Neural cell (in vitro differentiated cells): Measurements from ENCODE around the gene PRKG1. TPM values are rescaled to one million over a fixed set of nuclear protein-coding genes. Genes with fewer than 3 reads are reported as not detected.

ENCODE experiments used
- H2AFZ ChIP-seq: fragments of 200-600, 300-800 bp; sonication (generic), shearing (Covaris generic); 2 replicates; pipeline ENCODE4 v1.6.0; 2014; ENCODE audit warnings: low read depth, mild to moderate bottlenecking, antibody characterized with exemption, low read length, moderate library complexity
- H3F3A ChIP-seq: fragments of 200-600 bp; shearing (Covaris generic); 2 replicates; pipeline ENCODE4 v1.6.1; 2016; ENCODE audit warnings: mild to moderate bottlenecking, moderate library complexity, mixed read lengths, antibody characterized with exemption, low read length; ENCODE audit not compliant: insufficient read depth, poor library complexity, severe bottlenecking
- H3K27ac ChIP-seq: fragments of 200-600, 300-800 bp; sonication (generic), shearing (Covaris generic); 2 replicates; pipeline ENCODE4 v1.5.1; 2014; ENCODE audit warnings: mild to moderate bottlenecking, low read length, moderate library complexity
- H3K27me3 ChIP-seq: fragments of 300-800, 200-600 bp; sonication (generic), shearing (Covaris generic); 2 replicates; pipeline ENCODE4 v1.6.0; 2014; ENCODE audit warnings: mild to moderate bottlenecking, low read depth, low read length, moderate library complexity; ENCODE audit not compliant: insufficient read depth
- H3K36me3 ChIP-seq: fragments of 300-800, 200-600 bp; sonication (generic), shearing (Covaris generic); 2 replicates; pipeline ENCODE4 v1.5.1; 2014; ENCODE audit warnings: mild to moderate bottlenecking, antibody characterized with exemption, low read length, moderate library complexity; ENCODE audit not compliant: insufficient read depth
- H3K4me2 ChIP-seq: fragments of 300-800, 200-600 bp; sonication (generic), shearing (Covaris generic); 2 replicates; pipeline ENCODE4 v1.6.0; 2014; ENCODE audit warnings: mild to moderate bottlenecking, low read length
- H3K4me3 ChIP-seq: fragments of 300-800, 200-600 bp; sonication (generic), shearing (Covaris generic); 2 replicates; pipeline ENCODE4 v1.5.1; 2014; ENCODE audit warnings: mild to moderate bottlenecking, low read length, moderate library complexity
- H3K79me2 ChIP-seq: fragments of 200-600 bp; shearing (Covaris generic); replicated peaks from 2 replicates; pipeline ENCODE4 v1.6.0; 2014; ENCODE audit warnings: mild to moderate bottlenecking, low read length, moderate library complexity; ENCODE audit not compliant: insufficient read depth
- H3K9ac ChIP-seq: fragments of 300-800, 200-600 bp; sonication (generic), shearing (Covaris generic); 2 replicates; pipeline ENCODE4 v1.6.1; 2016; ENCODE audit warnings: mild to moderate bottlenecking, low read length, mixed read lengths
- H3K9me2 ChIP-seq: fragments of 200-600 bp; shearing (Covaris generic); 2 replicates; pipeline ENCODE4 v1.6.1; 2016; ENCODE audit warnings: mild to moderate bottlenecking, low read length, mixed read lengths; ENCODE audit not compliant: insufficient read depth
- H3K9me3 ChIP-seq: fragments of 200-600, 300-800 bp; sonication (generic), shearing (Covaris generic); 2 replicates; pipeline ENCODE4 v1.6.1; 2016; ENCODE audit warnings: mild to moderate bottlenecking, mixed run types, low read length, moderate library complexity, mixed read lengths
- H4K20me1 ChIP-seq: fragments of 200-600 bp; shearing (Covaris generic); 2 replicates; pipeline ENCODE4 v1.6.1; 2016; ENCODE audit warnings: mild to moderate bottlenecking, mixed run types; ENCODE audit not compliant: insufficient read depth
- CTCF ChIP-seq: fragments of 450-650 bp; IDR thresholded peaks from 2 replicates; pipeline ENCODE4 v1.5.1; 2014; ENCODE audit warnings: antibody characterized with exemption, mild to moderate bottlenecking, moderate library complexity; ENCODE audit not compliant: poor library complexity, severe bottlenecking
- EP300 ChIP-seq: fragments of 450-650 bp; conservative IDR thresholded peaks from 2 replicates; pipeline ENCODE4 v1.6.1; 2014; ENCODE audit warnings: antibody characterized with exemption, mild to moderate bottlenecking, moderate library complexity; ENCODE audit not compliant: poor library complexity, severe bottlenecking
- EZH2 ChIP-seq: fragments of 200-600, 300-800 bp; shearing (Covaris generic), sonication (generic); IDR thresholded peaks from 2 replicates; pipeline ENCODE4 v1.6.1; 2014; ENCODE audit warnings: antibody characterized with exemption, low read length, borderline replicate concordance, mild to moderate bottlenecking; ENCODE audit not compliant: insufficient read depth, poor library complexity, severe bottlenecking
- MXI1 ChIP-seq: fragments of 450-650 bp; conservative IDR thresholded peaks from 2 replicates; pipeline ENCODE4 v1.6.1; 2014; ENCODE audit warnings: antibody characterized with exemption, mild to moderate bottlenecking; ENCODE audit not compliant: poor library complexity, severe bottlenecking
- POLR2AphosphoS5 ChIP-seq: IDR thresholded peaks from 2 replicates; pipeline ENCODE4 v1.6.1; 2012
- RAD21 ChIP-seq: fragments of 450-650 bp; conservative IDR thresholded peaks from 2 replicates; pipeline ENCODE4 v1.6.1; 2014; ENCODE audit warnings: antibody characterized with exemption, mild to moderate bottlenecking, moderate library complexity
- REST ChIP-seq: IDR thresholded peaks from 2 replicates; pipeline ENCODE4 v1.6.1; 2012; ENCODE audit warnings: borderline replicate concordance
- SMC3 ChIP-seq: fragments of 450-650 bp; conservative IDR thresholded peaks from 2 replicates; pipeline ENCODE4 v1.6.1; 2014; ENCODE audit warnings: antibody characterized with exemption, mild to moderate bottlenecking, moderate library complexity; ENCODE audit not compliant: poor library complexity
- TAF1 ChIP-seq: IDR thresholded peaks from 2 replicates; pipeline ENCODE4 v1.6.1; 2012; ENCODE audit warnings: low read depth
- polyA plus RNA-seq: library from polyadenylated mRNA; depleted of rRNA; stranded (reverse); fragments of >200 nt; gene quantifications from 2 replicates; pipeline ENCODE4 v1.2.3, GENCODE V29; 2014

PRKG1 gene
- polyA plus RNA-seq, 1 donor from 2014 or later, result 2.2 TPM

- Histone ChIP-seq H3K27ac (no peak overlapping the region), H3K9me2 (no peaks in the 10 kb centered on the region), H3K9me3 (no peaks in the 10 kb centered on the region), H3K36me3 (no peaks in the 10 kb centered on the region), H4K20me1 (no peaks in the 10 kb centered on the region), H3K79me2 (no peaks in the 10 kb centered on the region), H3K27me3 (no peaks in the 10 kb centered on the region), H3K4me2 (no peak overlapping the region), H3F3A (peaks cover 5% of the 10 kb centered on the region), H3K9ac (no peak overlapping the region), H3K4me3 (no peak overlapping the region), H2AFZ (no peak overlapping the region)
- TF ChIP-seq RAD21, result no peak
- TF ChIP-seq MXI1, result no peak
- TF ChIP-seq CTCF, result no peak
- TF ChIP-seq EZH2, result no peak
- TF ChIP-seq TAF1, result no peak
- no peak for TF ChIP-seq REST
- no peak for TF ChIP-seq SMC3
- no peak for TF ChIP-seq EP300
- TF ChIP-seq POLR2AphosphoS5, result no peak
These were observed 801.3 kb downstream of the PRKG1 start for GRCh38 chr10:51875610-51876009.

- Histone ChIP-seq H4K20me1 (no peaks in the 10 kb centered on the region), H3K9ac (no peak overlapping the region), H3K27ac (no peak overlapping the region), H3K36me3 (no peaks in the 10 kb centered on the region), H3K9me3 (no peaks in the 10 kb centered on the region), H3K4me3 (no peak overlapping the region), H3K9me2 (no peaks in the 10 kb centered on the region), H3K4me2 (no peak overlapping the region), H2AFZ (no peak overlapping the region), H3K27me3 (no peaks in the 10 kb centered on the region), H3K79me2 (no peaks in the 10 kb centered on the region), H3F3A (peaks cover 5% of the 10 kb centered on the region)
- no peak for TF ChIP-seq CTCF
- no peak for TF ChIP-seq TAF1
- no peak for TF ChIP-seq MXI1
- TF ChIP-seq SMC3, result no peak
- no peak for TF ChIP-seq POLR2AphosphoS5
- TF ChIP-seq RAD21, result no peak
- no peak for TF ChIP-seq EZH2
- no peak for TF ChIP-seq EP300
- no peak for TF ChIP-seq REST
These were observed 802.2 kb downstream of the PRKG1 start for GRCh38 chr10:51876503-51876902.
